ENCODE measurements around the gene RIN3. TPM values are rescaled to one million over a fixed set of nuclear protein-coding genes. Genes with fewer than 3 reads are reported as not detected.

RIN3 gene
- total and polyA plus RNA-seq, 2 donors (not counting 3 experiments of a cell fraction or from before 2014, with no cell fraction given) = 5.1 to 20.8 TPM

GRCh38 chr14:92686411-92686899 lies 172.9 kb downstream of the RIN3 start:
- Histone ChIP-seq H3K9me1 (replicated peaks; ENCODE audit: control insufficient read depth, extremely low read depth, insufficient read depth, low read length) (no peaks in the 10 kb centered on the region), H3K4me1 (ENCODE audit: control insufficient read depth, extremely low read depth, insufficient read depth, low read length) (peaks cover under 1% of the 10 kb centered on the region), H2AFZ (ENCODE audit: low read depth, low read length) (no peak overlapping the region), H3K27me3 (ENCODE audit: control insufficient read depth in 2 of 2, insufficient read depth in 2 of 2, low read length in 2 of 2) (no peaks in the 10 kb centered on the region), H3K4me3 (replicated peaks in 1 of 3; ENCODE audit: insufficient read depth in 1 of 3, low read depth in 1 of 3, low read length in 3 of 3) (no peak overlapping the region), H3K9ac (replicated peaks; ENCODE audit: extremely low read depth, insufficient read depth, low read length) (no peak overlapping the region), H3K4me2 (ENCODE audit: insufficient read depth, low read length) (no peak overlapping the region), H3K9me3 (replicated peaks; ENCODE audit: control insufficient read depth, insufficient read depth, low read length) (no peaks in the 10 kb centered on the region), H3K79me2 (ENCODE audit: control insufficient read depth, insufficient read depth, low read length) (no peaks in the 10 kb centered on the region), H3K36me3 (ENCODE audit: control insufficient read depth in 2 of 2, extremely low read depth in 1 of 2, insufficient read depth in 2 of 2, low read length in 2 of 2) (peaks cover 0 to 2% of the 10 kb centered on the region in 2 experiments), H3K27ac (ENCODE audit: insufficient read depth, low read depth, low read length) (no peak overlapping the region), H4K20me1 (replicated peaks; ENCODE audit: control insufficient read depth, extremely low read depth, insufficient read depth, low read length) (no peaks in the 10 kb centered on the region)
- TF ChIP-seq MYC (IDR thresholded peaks at IDR 0.05; ENCODE audit: low read depth, low read length) (no peak), POLR2A (IDR thresholded peaks at IDR 0.05; ENCODE audit: low read depth, low read length) (no peak), GATA2 (IDR thresholded peaks at IDR 0.05; ENCODE audit: insufficient read depth, insufficient read length, low read depth, low read length) (no peak), JUN (IDR thresholded peaks at IDR 0.05; ENCODE audit: borderline replicate concordance, insufficient read depth, insufficient read length, low read depth) (no peak), EZH2 (IDR thresholded peaks at IDR 0.05; ENCODE audit: borderline replicate concordance, low read depth, low read length, severe bottlenecking) (no peak), POLR2AphosphoS5 (IDR thresholded peaks at IDR 0.05; ENCODE audit: insufficient read depth, low read depth, low read length) (no peak), FOS (IDR thresholded peaks at IDR 0.05; ENCODE audit: borderline replicate concordance, insufficient read depth, low read length) (no peak)
- TF ChIP-seq, protein P1, sequence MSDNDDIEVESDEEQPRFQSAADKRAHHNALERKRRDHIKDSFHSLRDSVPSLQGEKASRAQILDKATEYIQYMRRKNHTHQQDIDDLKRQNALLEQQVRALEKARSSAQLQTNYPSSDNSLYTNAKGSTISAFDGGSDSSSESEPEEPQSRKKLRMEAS (IDR thresholded peaks at IDR 0.05; ENCODE audit: insufficient read depth, insufficient read length) = no peak
- TF ChIP-seq, protein P2, sequence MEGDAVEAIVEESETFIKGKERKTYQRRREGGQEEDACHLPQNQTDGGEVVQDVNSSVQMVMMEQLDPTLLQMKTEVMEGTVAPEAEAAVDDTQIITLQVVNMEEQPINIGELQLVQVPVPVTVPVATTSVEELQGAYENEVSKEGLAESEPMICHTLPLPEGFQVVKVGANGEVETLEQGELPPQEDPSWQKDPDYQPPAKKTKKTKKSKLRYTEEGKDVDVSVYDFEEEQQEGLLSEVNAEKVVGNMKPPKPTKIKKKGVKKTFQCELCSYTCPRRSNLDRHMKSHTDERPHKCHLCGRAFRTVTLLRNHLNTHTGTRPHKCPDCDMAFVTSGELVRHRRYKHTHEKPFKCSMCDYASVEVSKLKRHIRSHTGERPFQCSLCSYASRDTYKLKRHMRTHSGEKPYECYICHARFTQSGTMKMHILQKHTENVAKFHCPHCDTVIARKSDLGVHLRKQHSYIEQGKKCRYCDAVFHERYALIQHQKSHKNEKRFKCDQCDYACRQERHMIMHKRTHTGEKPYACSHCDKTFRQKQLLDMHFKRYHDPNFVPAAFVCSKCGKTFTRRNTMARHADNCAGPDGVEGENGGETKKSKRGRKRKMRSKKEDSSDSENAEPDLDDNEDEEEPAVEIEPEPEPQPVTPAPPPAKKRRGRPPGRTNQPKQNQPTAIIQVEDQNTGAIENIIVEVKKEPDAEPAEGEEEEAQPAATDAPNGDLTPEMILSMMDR (IDR thresholded peaks at IDR 0.05; ENCODE audit: extremely low read depth in 1 of 2, insufficient read depth in 1 of 2, low read depth in 1 of 2, low read length in 2 of 2) = no peak
- dilution Hi-C loops (cut with MboI; ENCODE audit: extremely low pct_ligation_motif_present, low sequenced_read_pairs) = loop anchor here (25.0 kb wide), 1 partner anchor 324 kb away; no protein-coding TSS in a partner anchor
- BruUV-seq (replicated peaks) = no TSS peak
- intact Hi-C loops (cut with micrococcal nuclease) = loop anchor here (5.0 to 10.0 kb wide), 2 partner anchors 362 to 564 kb away; partner anchors contain the start of genes CPSF2, NDUFB1 and SLC24A4
- POLR2A ChIA-PET = interaction anchor here (0.7 to 1.5 kb wide), 2 partner anchors 41 to 62 kb away, joined by 3 to 5 read pairs; partner anchors contain the start of gene LGMN
- FAIRE-seq (no peak), DNase-seq (ENCODE audit: low read depth, low spot score) (no peak)
- CTCF ChIA-PET = interaction anchor here (0.9 to 7.3 kb wide), 29 partner anchors 9 to 565 kb away, joined by 3 to 118 read pairs (median 5); partner anchors contain the start of genes CPSF2, LGMN and NDUFB1
